Stimulated activated naive CD8-positive, alpha-beta T cell treated with anti-CD3 and anti-CD28 coated beads, Interleukin-15, amount 100 ng/mL, for 72 hours (primary cell): ENCODE results near the gene CMIP.

Experiments used
- ATAC-seq: fragments of 150-1000 bp; cut with Tn5 transposase; 2 replicates; pipeline ENCODE4 v1.10.0; 2021; ENCODE audit warnings: mild to moderate bottlenecking, moderate library complexity
- DNase-seq, 2 donors: peaks; one replicate each; pipeline ENCODE4 v3.0.0; 2021 to 2022
- H3K27ac Mint-ChIP-seq, 2 donors: one replicate each; pipeline ENCODE4 v1.8.0; 2022; ENCODE audit warnings: mild to moderate bottlenecking in 2 of 2, mixed read lengths in 2 of 2, moderate library complexity in 2 of 2
- H3K27me3 Mint-ChIP-seq: one replicate; pipeline ENCODE4 v1.8.0; 2022; ENCODE audit warnings: mixed read lengths
- H3K4me1 Mint-ChIP-seq: one replicate; pipeline ENCODE4 v1.8.0; 2022; ENCODE audit warnings: mild to moderate bottlenecking, mixed read lengths
- H3K4me3 Mint-ChIP-seq, 2 donors: one replicate each; pipeline ENCODE4 v1.8.0; 2022; ENCODE audit warnings: mild to moderate bottlenecking in 2 of 2, mixed read lengths in 2 of 2, moderate library complexity in 1 of 2
- H3K9me3 Mint-ChIP-seq, 2 donors: one replicate each; pipeline ENCODE4 v1.8.0; 2022; ENCODE audit warnings: mixed read lengths in 2 of 2

CMIP gene

GRCh38 chr16:81485824-81486539 is 41.4 kb downstream of the CMIP start:
- no peak for DNase-seq
- Mint-ChIP-seq H3K9me3 (no peaks in the 10 kb centered on the region), H3K27ac (no peak overlapping the region), H3K27me3 (no peaks in the 10 kb centered on the region), H3K4me3 (no peak overlapping the region), H3K4me1 (peaks cover 36% of the 10 kb centered on the region)
- no peak for ATAC-seq

GRCh38 chr16:81486540-81487061 is 42.0 kb downstream of the CMIP start:
- no peak overlapping the region for H3K27ac Mint-ChIP-seq
- H3K9me3 Mint-ChIP-seq = no peaks in the 10 kb centered on the region
- DNase-seq (no peak), ATAC-seq (no peak)
- no peaks in the 10 kb centered on the region for H3K27me3 Mint-ChIP-seq
- H3K4me3 Mint-ChIP-seq = no peak overlapping the region
- peaks cover 29% of the 10 kb centered on the region for H3K4me1 Mint-ChIP-seq

- no peak for ATAC-seq
- no peak overlapping the region for H3K27ac Mint-ChIP-seq
- H3K27me3 Mint-ChIP-seq = no peaks in the 10 kb centered on the region
- H3K4me3 Mint-ChIP-seq = no peak overlapping the region
- peaks cover 23% of the 10 kb centered on the region for H3K4me1 Mint-ChIP-seq
- H3K9me3 Mint-ChIP-seq = no peaks in the 10 kb centered on the region
- no peak for DNase-seq
These were observed 42.7 kb downstream of the CMIP start for GRCh38 chr16:81487301-81487720.

- no peaks in the 10 kb centered on the region for H3K27me3 Mint-ChIP-seq
- no peak for DNase-seq
- ATAC-seq = no peak
- peak overlapping the region in 1 of 2 donors; percentile 31 for H3K27ac Mint-ChIP-seq
- H3K4me1 Mint-ChIP-seq = peaks cover 29% of the 10 kb centered on the region
- H3K9me3 Mint-ChIP-seq = no peaks in the 10 kb centered on the region
- no peak overlapping the region for H3K4me3 Mint-ChIP-seq
These were observed 44.2 kb downstream of the CMIP start for GRCh38 chr16:81488687-81489411.

- no peak for ATAC-seq
These were observed 45.1 kb downstream of the CMIP start for GRCh38 chr16:81489547-81490267.

GRCh38 chr16:81491541-81492188 is 47.1 kb downstream of the CMIP start:
- Mint-ChIP-seq H3K4me3 (no peak overlapping the region), H3K4me1 (peaks cover 40% of the 10 kb centered on the region), H3K27ac (no peak overlapping the region), H3K27me3 (no peaks in the 10 kb centered on the region), H3K9me3 (no peaks in the 10 kb centered on the region)
- ATAC-seq (no peak), DNase-seq (no peak)

More at GRCh38 chr16:81489547-81490267, 45.1 kb downstream of the CMIP start:
- DNase-seq = no peak
- Mint-ChIP-seq H3K27me3 (no peaks in the 10 kb centered on the region), H3K4me1 (peaks cover 34% of the 10 kb centered on the region), H3K9me3 (no peaks in the 10 kb centered on the region), H3K27ac (peak overlapping the region in 1 of 2 donors; percentile 34), H3K4me3 (no peak overlapping the region)

- peaks cover 40% of the 10 kb centered on the region for H3K4me1 Mint-ChIP-seq
- no peak for ATAC-seq
- peak overlapping the region in 1 of 2 donors; percentile 88 for H3K27ac Mint-ChIP-seq
- no peaks in the 10 kb centered on the region for H3K9me3 Mint-ChIP-seq
- no peaks in the 10 kb centered on the region for H3K27me3 Mint-ChIP-seq
- H3K4me3 Mint-ChIP-seq = no peak overlapping the region
- DNase-seq = no peak
These were observed 47.7 kb downstream of the CMIP start for GRCh38 chr16:81492311-81492761.

- H3K27ac Mint-ChIP-seq = peak overlapping the region in 1 of 2 donors; percentile 39
- peaks cover 46% of the 10 kb centered on the region for H3K4me1 Mint-ChIP-seq
- no peaks in the 10 kb centered on the region for H3K9me3 Mint-ChIP-seq
- DNase-seq (no peak), ATAC-seq (no peak)
- no peaks in the 10 kb centered on the region for H3K27me3 Mint-ChIP-seq
- H3K4me3 Mint-ChIP-seq = no peak overlapping the region
These were observed 48.6 kb downstream of the CMIP start for GRCh38 chr16:81492965-81493754.

- peak; percentile 68 for ATAC-seq
- H3K27me3 Mint-ChIP-seq = no peaks in the 10 kb centered on the region
- H3K27ac Mint-ChIP-seq = peak overlapping the region in 1 of 2 donors; percentile 45
- no peaks in the 10 kb centered on the region for H3K9me3 Mint-ChIP-seq
- H3K4me3 Mint-ChIP-seq = no peak overlapping the region
- H3K4me1 Mint-ChIP-seq = peaks cover 46% of the 10 kb centered on the region
- DNase-seq = no peak
These were observed 49.3 kb downstream of the CMIP start for GRCh38 chr16:81493755-81494433.

GRCh38 chr16:81494434-81494806 is 49.8 kb downstream of the CMIP start:
- Mint-ChIP-seq H3K4me1 (peaks cover 48% of the 10 kb centered on the region), H3K27me3 (no peaks in the 10 kb centered on the region), H3K4me3 (no peak overlapping the region), H3K27ac (no peak overlapping the region), H3K9me3 (no peaks in the 10 kb centered on the region)
- DNase-seq = no peak
- no peak for ATAC-seq

GRCh38 chr16:81494888-81495287 is 50.3 kb downstream of the CMIP start:
- Mint-ChIP-seq H3K27me3 (no peaks in the 10 kb centered on the region), H3K27ac (peak overlapping the region in 1 of 2 donors; percentile 36), H3K4me1 (peaks cover 53% of the 10 kb centered on the region), H3K9me3 (no peaks in the 10 kb centered on the region), H3K4me3 (no peak overlapping the region)
- no peak for DNase-seq
- no peak for ATAC-seq

- DNase-seq = no peak
- Mint-ChIP-seq H3K4me3 (no peak overlapping the region), H3K27ac (no peak overlapping the region), H3K9me3 (no peaks in the 10 kb centered on the region), H3K27me3 (no peaks in the 10 kb centered on the region), H3K4me1 (peaks cover 60% of the 10 kb centered on the region)
- no peak for ATAC-seq
These were observed 51.0 kb downstream of the CMIP start for GRCh38 chr16:81495321-81496234.

GRCh38 chr16:81496321-81496720 is 51.7 kb downstream of the CMIP start:
- no peak overlapping the region for H3K4me3 Mint-ChIP-seq
- no peak overlapping the region for H3K27ac Mint-ChIP-seq
- peaks cover 67% of the 10 kb centered on the region for H3K4me1 Mint-ChIP-seq
- no peaks in the 10 kb centered on the region for H3K27me3 Mint-ChIP-seq
- ATAC-seq (no peak), DNase-seq (no peak)
- no peaks in the 10 kb centered on the region for H3K9me3 Mint-ChIP-seq
